ENCODE data around the gene CDC14B.

DNA sequence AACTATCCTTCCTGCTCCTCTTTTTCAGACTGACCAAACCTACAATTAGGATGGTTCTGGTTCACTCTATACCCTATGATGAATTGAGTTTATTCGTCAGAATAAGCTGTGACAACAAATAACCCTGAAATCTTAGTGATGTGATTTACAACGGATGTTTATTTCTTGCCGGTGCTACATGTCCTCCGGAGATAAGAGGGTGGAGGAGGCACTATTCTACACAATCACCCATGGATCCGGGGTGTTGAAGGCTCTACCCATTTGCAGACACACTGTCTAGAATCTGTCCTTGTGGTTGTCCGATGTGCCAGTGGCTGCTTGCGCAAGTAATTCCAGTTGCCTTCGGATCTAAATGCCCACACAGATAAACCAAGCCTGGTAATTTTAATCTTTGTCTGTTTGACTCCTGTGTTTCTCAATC is 44.7 kb downstream of the CDC14B start:
- TF ChIP-seq EP300 (IDR thresholded peaks at IDR 0.05; ENCODE audit: borderline replicate concordance) (no peak), RAD21 (IDR thresholded peaks at IDR 0.05; ENCODE audit: low read depth) (no peak), CEBPB (IDR thresholded peaks at IDR 0.05) (no peak), FOXM1 (IDR thresholded peaks at IDR 0.05; ENCODE audit: borderline replicate concordance, low read depth) (no peak), TAF1 (IDR thresholded peaks at IDR 0.05; ENCODE audit: low read depth) (no peak), CREB1 (IDR thresholded peaks at IDR 0.05; ENCODE audit: low read depth) (no peak)
- TF ChIP-seq, protein P1, sequence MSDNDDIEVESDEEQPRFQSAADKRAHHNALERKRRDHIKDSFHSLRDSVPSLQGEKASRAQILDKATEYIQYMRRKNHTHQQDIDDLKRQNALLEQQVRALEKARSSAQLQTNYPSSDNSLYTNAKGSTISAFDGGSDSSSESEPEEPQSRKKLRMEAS (IDR thresholded peaks at IDR 0.05): no peak
